Measurements from ENCODE around the gene R3HCC1L.
A peak's percentile ranks its signal among the peaks of the same experiment; 100 is the strongest.

R3HCC1L gene

DNA sequence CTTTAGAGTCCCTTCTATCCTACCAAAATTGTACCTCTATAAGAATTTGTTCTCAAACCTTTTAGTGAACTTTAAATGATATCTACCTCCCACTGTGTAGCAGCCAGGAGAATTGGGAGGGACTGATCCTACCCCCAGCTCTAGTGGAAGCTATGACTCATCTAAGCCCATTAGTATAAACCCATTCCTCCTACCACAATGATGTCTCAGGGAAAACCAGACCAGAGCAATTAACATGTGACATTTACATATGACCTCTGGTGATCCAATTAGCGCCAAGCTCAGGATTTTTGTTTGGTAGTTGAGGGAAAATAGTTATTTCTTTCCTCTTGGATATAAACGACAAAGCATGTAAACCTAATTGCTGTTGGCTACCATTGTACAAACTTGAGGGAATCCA, 33.1 kb upstream of the R3HCC1L start:
- CTCF ChIA-PET, result interaction anchor here (0.5 kb wide), 1 partner anchor 9 kb away, joined by 3 read pairs; no protein-coding TSS in a partner anchor
- no peak for DNase-seq (ENCODE audit: low spot score)
- no peak overlapping the region for H3K27ac ChIP-seq
- POLR2A ChIA-PET (ENCODE audit: low non-redundant PET), result no interaction called here
- TF ChIP-seq, protein P1, sequence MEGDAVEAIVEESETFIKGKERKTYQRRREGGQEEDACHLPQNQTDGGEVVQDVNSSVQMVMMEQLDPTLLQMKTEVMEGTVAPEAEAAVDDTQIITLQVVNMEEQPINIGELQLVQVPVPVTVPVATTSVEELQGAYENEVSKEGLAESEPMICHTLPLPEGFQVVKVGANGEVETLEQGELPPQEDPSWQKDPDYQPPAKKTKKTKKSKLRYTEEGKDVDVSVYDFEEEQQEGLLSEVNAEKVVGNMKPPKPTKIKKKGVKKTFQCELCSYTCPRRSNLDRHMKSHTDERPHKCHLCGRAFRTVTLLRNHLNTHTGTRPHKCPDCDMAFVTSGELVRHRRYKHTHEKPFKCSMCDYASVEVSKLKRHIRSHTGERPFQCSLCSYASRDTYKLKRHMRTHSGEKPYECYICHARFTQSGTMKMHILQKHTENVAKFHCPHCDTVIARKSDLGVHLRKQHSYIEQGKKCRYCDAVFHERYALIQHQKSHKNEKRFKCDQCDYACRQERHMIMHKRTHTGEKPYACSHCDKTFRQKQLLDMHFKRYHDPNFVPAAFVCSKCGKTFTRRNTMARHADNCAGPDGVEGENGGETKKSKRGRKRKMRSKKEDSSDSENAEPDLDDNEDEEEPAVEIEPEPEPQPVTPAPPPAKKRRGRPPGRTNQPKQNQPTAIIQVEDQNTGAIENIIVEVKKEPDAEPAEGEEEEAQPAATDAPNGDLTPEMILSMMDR (conservative IDR thresholded peaks at IDR 0.05; ENCODE audit: low read depth), result no peak

DNA sequence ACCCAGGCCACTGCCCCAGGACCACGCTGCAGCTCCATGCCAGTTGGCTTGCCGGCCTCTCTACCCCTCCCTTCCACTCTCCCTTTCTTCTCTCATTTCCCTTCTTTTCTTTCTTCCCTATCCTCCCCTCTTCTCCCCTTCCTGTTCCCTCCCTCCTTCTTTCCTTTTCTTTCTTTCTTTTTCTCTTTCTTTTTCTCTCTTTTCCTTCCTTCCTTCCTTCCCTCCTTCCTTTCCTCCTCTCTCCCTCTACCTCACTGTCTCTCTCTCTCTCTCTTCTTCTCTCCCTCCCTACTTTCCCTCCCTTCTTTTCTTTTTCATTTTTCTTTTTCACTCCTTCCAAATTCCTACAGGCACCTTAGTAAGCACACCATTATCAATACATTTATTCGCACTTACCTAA, 30.3 kb upstream of the R3HCC1L start:
- H3K27ac ChIP-seq, result no peak overlapping the region
- TF ChIP-seq, protein P1 (conservative IDR thresholded peaks at IDR 0.05; ENCODE audit: low read depth), result no peak
- no peak for DNase-seq (ENCODE audit: low spot score)
- POLR2A ChIA-PET (ENCODE audit: low non-redundant PET), result no interaction called here
- CTCF ChIA-PET, result no interaction called here

DNA sequence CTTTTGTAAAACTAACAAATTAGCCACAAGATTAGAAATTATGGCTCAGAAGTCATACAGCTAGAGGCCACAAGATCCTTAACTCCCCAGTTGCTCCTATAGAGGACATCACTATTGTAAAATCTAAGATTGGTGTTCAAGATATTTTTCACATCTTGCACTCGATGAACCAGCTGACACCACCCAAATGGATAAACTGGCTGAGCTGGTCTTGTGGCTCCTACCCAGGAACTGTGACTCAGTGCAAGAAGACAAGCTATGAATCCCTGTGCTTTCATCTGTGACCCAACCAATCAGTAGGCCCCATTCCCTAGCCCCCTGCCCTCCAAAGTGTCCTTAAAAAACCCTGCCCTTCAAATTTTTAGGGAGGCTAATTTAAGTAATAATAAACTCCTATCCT, 27.9 kb upstream of the R3HCC1L start:
- peak; percentile 44 for DNase-seq (ENCODE audit: low spot score)
- H3K27ac ChIP-seq, result no peak overlapping the region
- TF ChIP-seq, protein P1 (conservative IDR thresholded peaks at IDR 0.05; ENCODE audit: low read depth), result no peak
- CTCF ChIA-PET, result interaction anchor here (1.1 to 1.2 kb wide), 2 partner anchors 26 to 65 kb away, joined by 3 to 6 read pairs; no protein-coding TSS in a partner anchor
- POLR2A ChIA-PET (ENCODE audit: low non-redundant PET), result no interaction called here

DNA sequence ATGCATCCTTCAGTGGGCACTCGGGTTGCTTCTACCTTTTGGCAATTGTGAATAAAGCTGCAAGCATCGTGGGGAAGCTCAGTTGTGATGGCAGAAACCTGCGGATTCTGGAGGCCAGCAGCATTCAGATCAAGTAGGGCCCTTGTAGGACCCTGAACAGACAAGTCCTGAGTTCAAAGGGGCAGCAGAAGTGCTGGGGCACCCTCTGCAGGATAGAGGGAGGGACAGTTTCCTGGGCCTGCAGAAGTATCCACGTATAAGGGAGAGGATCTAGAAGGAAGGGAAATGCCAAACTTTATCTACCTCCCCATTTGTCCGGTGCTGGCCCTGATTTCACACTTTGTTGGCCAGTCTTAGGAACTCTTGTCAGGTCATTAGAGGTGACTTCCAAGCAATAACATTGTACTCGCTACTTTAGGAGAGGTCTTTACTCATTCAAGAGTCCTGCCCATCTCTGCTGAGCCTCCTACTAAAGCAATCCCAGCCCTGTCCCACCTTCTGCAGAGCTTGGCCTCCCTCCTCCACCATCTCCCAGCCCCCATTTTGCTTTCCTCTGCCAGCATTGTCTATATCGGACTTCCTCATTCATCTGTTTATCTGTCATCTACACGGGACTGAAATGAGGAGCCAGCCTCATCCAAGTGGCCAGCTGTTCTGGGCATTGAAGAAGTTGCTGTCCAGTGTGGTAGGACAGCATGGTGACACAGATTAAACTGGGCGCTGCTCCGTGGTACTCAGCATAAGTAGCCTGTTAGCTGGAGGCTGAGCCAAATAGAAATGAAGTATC, 26.6 kb upstream of the R3HCC1L start:
- no peak for DNase-seq (ENCODE audit: low spot score)
- CTCF ChIA-PET, result interaction anchor here (1.0 kb wide), 1 partner anchor 15 kb away, joined by 4 read pairs; no protein-coding TSS in a partner anchor
- POLR2A ChIA-PET (ENCODE audit: low non-redundant PET), result no interaction called here

DNA sequence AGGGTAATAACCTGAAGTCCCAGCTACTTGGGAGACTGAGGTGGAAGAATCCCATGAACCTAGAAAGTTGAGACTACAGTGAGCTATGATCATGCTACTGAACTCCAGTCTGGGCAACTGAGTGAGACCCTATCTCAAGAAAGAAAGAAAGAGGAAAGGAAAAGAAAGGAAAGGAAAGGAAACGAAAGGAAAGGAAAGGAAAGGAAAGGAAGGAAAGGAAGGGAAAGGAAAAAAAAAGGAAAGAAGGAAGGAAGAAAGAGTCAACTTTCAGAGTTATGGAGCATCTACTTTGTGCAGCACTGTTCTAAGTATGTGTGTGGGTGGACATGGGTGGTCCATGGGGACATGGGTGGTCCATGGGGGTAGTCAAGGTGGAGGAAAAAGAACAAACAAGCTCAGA, 24.1 kb upstream of the R3HCC1L start:
- H3K27ac ChIP-seq, result no peak overlapping the region
- ChIA-PET POLR2A (ENCODE audit: low non-redundant PET) (no interaction called here), CTCF (interaction anchor here (0.7 kb wide), 1 partner anchor 9 kb away, joined by 3 read pairs; no protein-coding TSS in a partner anchor)
- no peak for DNase-seq (ENCODE audit: low spot score)
- TF ChIP-seq, protein P1 (conservative IDR thresholded peaks at IDR 0.05; ENCODE audit: low read depth), result no peak

More for the DNA sequence above, 26.6 kb upstream of the R3HCC1L start:
- no peak overlapping the region for H3K27ac ChIP-seq
- TF ChIP-seq, protein P1 (conservative IDR thresholded peaks at IDR 0.05; ENCODE audit: low read depth), result no peak

DNA sequence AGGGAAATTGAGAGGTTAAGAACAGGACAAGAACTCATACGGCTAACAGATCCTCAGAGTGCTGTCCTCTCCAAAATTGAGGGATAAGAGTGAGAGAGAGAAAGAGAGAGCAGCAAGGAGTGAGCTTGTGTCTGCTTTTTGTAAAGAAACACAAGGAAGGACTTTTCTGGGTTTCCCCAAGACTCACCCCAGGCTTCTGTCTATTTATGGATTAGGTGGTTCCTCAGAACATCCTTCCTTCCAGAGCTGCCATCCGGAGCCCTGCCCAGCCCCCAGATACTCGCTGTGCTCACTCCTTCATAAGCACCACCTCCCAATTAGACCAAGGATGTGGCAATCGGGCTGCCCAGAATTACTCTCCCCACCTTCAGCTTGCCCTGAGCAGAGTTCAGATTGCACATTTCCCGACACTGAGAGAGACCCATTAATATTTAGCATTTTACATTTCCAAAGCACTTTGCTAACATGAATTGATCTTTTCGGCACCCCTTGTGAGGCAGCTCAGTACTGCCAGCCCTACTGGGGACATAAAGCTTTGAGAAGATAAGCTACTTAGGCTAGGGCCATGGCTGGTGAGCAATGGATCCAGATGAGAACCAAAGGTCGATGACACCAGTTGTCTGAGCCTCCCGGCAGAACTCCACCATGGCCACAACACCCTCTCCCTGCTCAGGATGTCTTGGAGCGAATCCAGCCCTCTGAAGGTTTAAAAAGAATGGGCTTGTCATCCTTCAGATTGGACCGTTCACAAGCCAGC, 19.2 kb upstream of the R3HCC1L start:
- TF ChIP-seq, protein P1 (conservative IDR thresholded peaks at IDR 0.05; ENCODE audit: low read depth), result no peak
- POLR2A ChIA-PET (ENCODE audit: low non-redundant PET), result no interaction called here
- CTCF ChIA-PET, result no interaction called here
- H3K27ac ChIP-seq, result no peak overlapping the region
- DNase-seq (ENCODE audit: low spot score), result no peak
